Pancreas (tissue), 10 donors: Measurements from ENCODE around the gene GLCE. TPM values are rescaled to one million over a fixed set of nuclear protein-coding genes. Genes with fewer than 3 reads are reported as not detected.

Experiments used
- ATAC-seq, 4 donors: fragments of 200-7000 bp; cut with Tn5 transposase; one replicate each; pipeline versions ENCODE4 v1.8.0 to v1.9.1; 2020; ENCODE audit warnings: mild to moderate bottlenecking in 4 of 4, moderate library complexity in 4 of 4
- DNase-seq, 6 donors: peaks; one replicate each; pipeline ENCODE4 v3.0.0-alpha.2; 2020
- FAIRE-seq: peaks from 2 replicates; lab custom pipeline; 2012; peaks lifted over from hg19 to GRCh38; lab: Jason Lieb, UNC
- H3K27ac ChIP-seq, 4 donors: fragments of 200-600 bp; sonication (generic); 1 replicate in 3 of 4; 2 replicates in 1 of 4; pipeline versions ENCODE4 v1.5.0 to v1.8.0; 2020
- H3K27me3 ChIP-seq, 4 donors: fragments of 200-600 bp; one replicate each; pipeline ENCODE4 v1.8.0; 2021
- H3K36me3 ChIP-seq, 3 donors: fragments of 200-600 bp; sonication (generic) in 1 of 3; one replicate each; pipeline versions ENCODE4 v1.5.0 to v1.8.0; 2020 to 2021
- H3K4me1 ChIP-seq, 3 donors: fragments of 200-600 bp; one replicate each; pipeline ENCODE4 v1.8.0; 2021
- H3K4me3 ChIP-seq, 4 donors: fragments of 200-600 bp; sonication (generic) in 2 of 4; one replicate each; pipeline versions ENCODE4 v1.5.0 to v1.8.0; 2020 to 2021
- H3K9me3 ChIP-seq, 4 donors: fragments of 200-600 bp; one replicate each; pipeline ENCODE4 v1.8.0; 2021
- WGBS, 2 donors: extraction: QIAGEN DNeasy Blood & Tissue Kit; methylation state at CpG; one replicate each; pipeline ENCODE4 v1.1.7; 2013; 5-methylcytosine and 5-hydroxymethylcytosine counted together
- intact Hi-C, 3 donors: fragments of 100-400 bp; cut with DNase I; formaldehyde crosslinking; loops; one replicate each; pipeline versions ENCODE4 v1.11.1 to v1.14.2; 2022
- polyA plus RNA-seq, 2 donors: library from polyadenylated mRNA; stranded (reverse); fragments of 200-250 nt; gene quantifications; one replicate each; pipeline ENCODE4 v1.2.3, GENCODE V29; 2013
- total RNA-seq, 6 donors: library from RNA; stranded (reverse); fragmentation: NEBNext Ultra II Directional in 4 of 6; extraction: Animal tissue kit (Norgen Biotek cat#: 25700) in 4 of 6; gene quantifications; one replicate each; pipeline versions ENCODE4 v1.2.1 to v1.2.4, GENCODE V29; 2021 to 2023
- TF ChIP-seq, protein P1 (sequence below), 4 donors: fragments of 200-600 bp; sonication (generic) in 3 of 4; IDR thresholded peaks; one replicate each; pipeline versions ENCODE4 v1.5.0 to v1.8.0; 2021; ENCODE audit warnings: antibody characterized with exemption in 4 of 4
- donor health status: healthy with polysubstance abuse.
- donor health status: DM: no; HTN: no; CAD: no; lungs with moderate emphysema.
- donor health status: DM: no; HTN: no; CAD: no.
- donor health status: control.
- donor health status: control.
- donor health status: Bipolar disorder and iron deficiency.
- donor health status: DM: yes; HTN: yes; CAD: no.
- donor health status: DM: no; HTN: no; CAD: no.
- donor health status: DM: no; HTN: no; CAD: no.
- donor health status: DM: yes; HTN: yes; CAD: no.

GLCE gene
- total and polyA plus RNA-seq, 8 donors: 2.7 to 10.8 (median 5.9) TPM

GRCh38 chr15:69200832-69201745, 40.7 kb downstream of the GLCE start:
- H3K4me1 ChIP-seq: no peaks in the 10 kb centered on the region
- no peaks in the 10 kb centered on the region for H3K9me3 ChIP-seq
- no peaks in the 10 kb centered on the region for H3K36me3 ChIP-seq
- intact Hi-C loops: no loop called here
- ATAC-seq (no peak), FAIRE-seq (no peak), DNase-seq (no peak)
- 36 to 45% methylated on average over 1 of the region's 1 CpG for WGBS, 2 donors
- no peak overlapping the region for H3K4me3 ChIP-seq
- H3K27me3 ChIP-seq: no peaks in the 10 kb centered on the region
- TF ChIP-seq, protein P1, sequence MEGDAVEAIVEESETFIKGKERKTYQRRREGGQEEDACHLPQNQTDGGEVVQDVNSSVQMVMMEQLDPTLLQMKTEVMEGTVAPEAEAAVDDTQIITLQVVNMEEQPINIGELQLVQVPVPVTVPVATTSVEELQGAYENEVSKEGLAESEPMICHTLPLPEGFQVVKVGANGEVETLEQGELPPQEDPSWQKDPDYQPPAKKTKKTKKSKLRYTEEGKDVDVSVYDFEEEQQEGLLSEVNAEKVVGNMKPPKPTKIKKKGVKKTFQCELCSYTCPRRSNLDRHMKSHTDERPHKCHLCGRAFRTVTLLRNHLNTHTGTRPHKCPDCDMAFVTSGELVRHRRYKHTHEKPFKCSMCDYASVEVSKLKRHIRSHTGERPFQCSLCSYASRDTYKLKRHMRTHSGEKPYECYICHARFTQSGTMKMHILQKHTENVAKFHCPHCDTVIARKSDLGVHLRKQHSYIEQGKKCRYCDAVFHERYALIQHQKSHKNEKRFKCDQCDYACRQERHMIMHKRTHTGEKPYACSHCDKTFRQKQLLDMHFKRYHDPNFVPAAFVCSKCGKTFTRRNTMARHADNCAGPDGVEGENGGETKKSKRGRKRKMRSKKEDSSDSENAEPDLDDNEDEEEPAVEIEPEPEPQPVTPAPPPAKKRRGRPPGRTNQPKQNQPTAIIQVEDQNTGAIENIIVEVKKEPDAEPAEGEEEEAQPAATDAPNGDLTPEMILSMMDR (IDR thresholded peaks at IDR 0.05): no peak
- H3K27ac ChIP-seq: no peak overlapping the region

DNA sequence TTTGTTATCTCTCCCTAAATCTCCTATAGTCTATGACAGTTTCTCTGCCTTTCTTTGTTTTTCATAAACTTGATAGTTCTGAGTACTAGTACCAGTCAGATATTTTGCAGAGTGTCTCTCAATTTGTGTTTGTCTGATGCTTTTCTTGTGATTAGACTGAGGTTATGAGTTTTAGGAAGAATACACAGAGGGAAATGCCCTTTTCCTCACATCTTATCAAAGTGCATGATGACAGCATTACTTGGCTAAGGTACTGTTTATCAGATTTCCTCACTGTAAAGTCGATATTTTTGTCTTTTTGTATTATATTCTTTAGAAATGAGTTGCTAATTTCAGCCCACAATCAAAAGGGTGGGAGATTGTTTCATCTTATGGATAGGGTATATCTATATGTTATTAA, 45.6 kb downstream of the GLCE start:
- intact Hi-C loops: no loop called here
- FAIRE-seq: no peak

DNA sequence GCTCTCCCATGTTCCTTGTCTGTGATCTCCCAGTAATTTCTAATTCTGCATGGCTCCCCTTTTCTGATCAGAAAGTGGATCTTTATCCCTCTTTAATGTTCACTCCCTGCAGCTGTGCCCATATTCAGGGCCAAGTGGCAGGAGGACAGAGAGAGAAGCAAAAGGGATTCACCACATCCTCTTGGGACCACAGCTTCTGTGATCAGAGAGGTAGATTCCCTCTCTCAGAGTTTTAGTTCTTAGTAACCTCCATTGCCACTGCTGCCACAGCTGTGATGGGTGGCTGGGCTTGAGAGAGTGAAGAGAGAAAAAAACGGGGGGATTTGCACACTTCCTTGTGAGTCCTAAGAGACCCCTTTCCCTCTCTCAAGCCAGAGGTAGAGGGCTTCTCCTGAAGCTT, 49.2 kb downstream of the GLCE start:
- no peak for FAIRE-seq

More for the DNA sequence above, 45.6 kb downstream of the GLCE start:
- ATAC-seq: no peak
- DNase-seq: no peak
- no peaks in the 10 kb centered on the region for H3K4me1 ChIP-seq
- no peaks in the 10 kb centered on the region for H3K27me3 ChIP-seq
- TF ChIP-seq, protein P1 (IDR thresholded peaks at IDR 0.05): no peak
- no peak overlapping the region for H3K27ac ChIP-seq
- H3K36me3 ChIP-seq: no peaks in the 10 kb centered on the region
- WGBS, 2 donors: 13 to 36% methylated on average over 1 of the region's 1 CpG
- H3K9me3 ChIP-seq: no peaks in the 10 kb centered on the region
- no peak overlapping the region for H3K4me3 ChIP-seq

GRCh38 chr15:69210574-69210973, 50.1 kb downstream of the GLCE start:
- FAIRE-seq (no peak), DNase-seq (no peak), ATAC-seq (no peak)
- Histone ChIP-seq H3K27ac (no peak overlapping the region), H3K27me3 (no peaks in the 10 kb centered on the region), H3K4me3 (no peak overlapping the region), H3K4me1 (no peaks in the 10 kb centered on the region), H3K36me3 (no peaks in the 10 kb centered on the region), H3K9me3 (no peaks in the 10 kb centered on the region)
- intact Hi-C loops: no loop called here
- TF ChIP-seq, protein P1 (IDR thresholded peaks at IDR 0.05): no peak

More for the DNA sequence above, 49.2 kb downstream of the GLCE start:
- DNase-seq: no peak
- no peaks in the 10 kb centered on the region for H3K36me3 ChIP-seq
- TF ChIP-seq, protein P1 (IDR thresholded peaks at IDR 0.05): no peak
- no peak for ATAC-seq
- H3K4me1 ChIP-seq: no peaks in the 10 kb centered on the region
- H3K27me3 ChIP-seq: no peaks in the 10 kb centered on the region
- 41 to 77% methylated on average over 1 of the region's 1 CpG for WGBS, 2 donors
- no peak overlapping the region for H3K27ac ChIP-seq
- intact Hi-C loops: no loop called here
- no peaks in the 10 kb centered on the region for H3K9me3 ChIP-seq
- no peak overlapping the region for H3K4me3 ChIP-seq

- ATAC-seq: no peak
Observed at GRCh38 chr15:69213786-69214185, 53.4 kb downstream of the GLCE start.

More at GRCh38 chr15:69213786-69214185, 53.4 kb downstream of the GLCE start:
- TF ChIP-seq, protein P1 (IDR thresholded peaks at IDR 0.05): no peak
- Histone ChIP-seq H3K4me3 (no peak overlapping the region), H3K4me1 (peaks cover 0 to 5% (median 4%) of the 10 kb centered on the region in 3 donors), H3K27me3 (no peaks in the 10 kb centered on the region), H3K27ac (no peak overlapping the region), H3K36me3 (no peaks in the 10 kb centered on the region), H3K9me3 (no peaks in the 10 kb centered on the region)
- WGBS, 2 donors: 76 to 95% methylated on average over 3 of the region's 3 CpGs
- no peak for DNase-seq
- intact Hi-C loops: no loop called here
- no peak for FAIRE-seq
